ENCODE results near the gene FAHD2A. TPM values are rescaled to one million over a fixed set of nuclear protein-coding genes. Genes with fewer than 3 reads are reported as not detected.

Gene FAHD2A
- polyA plus RNA-seq, 2 donors, result 9.3 to 11.9 TPM

GRCh38 chr2:95388091-95388692, 14.3 kb upstream of the FAHD2A start:
- Histone ChIP-seq H3K4me3 (ENCODE audit: low read depth in 1 of 2, low read length in 2 of 2) (no peak overlapping the region), H3K27ac (ENCODE audit: low read depth in 2 of 2, low read length in 1 of 2) (no peak overlapping the region), H3K4me1 (ENCODE audit: control insufficient read depth in 2 of 2, insufficient read depth in 2 of 2, low read length in 1 of 2) (peaks cover 0 to 12% of the 10 kb centered on the region in 2 donors), H3K9me3 (ENCODE audit: control insufficient read depth in 2 of 2, insufficient read depth in 1 of 2, low read depth in 1 of 2, low read length in 1 of 2) (no peaks in the 10 kb centered on the region), H3K36me3 (ENCODE audit: control insufficient read depth in 2 of 2, insufficient read depth in 2 of 2, low read length in 1 of 2) (no peaks in the 10 kb centered on the region), H3K27me3 (ENCODE audit: control insufficient read depth in 1 of 2, insufficient read depth in 2 of 2, low read length in 2 of 2) (no peaks in the 10 kb centered on the region)
- WGBS, 2 donors, result 86 to 88% methylated on average over 14 of the region's 14 CpGs

GRCh38 chr2:95388856-95389244, 13.7 kb upstream of the FAHD2A start:
- no peak overlapping the region for H3K27ac ChIP-seq (ENCODE audit: low read depth in 2 of 2, low read length in 1 of 2)
- H3K4me1 ChIP-seq (ENCODE audit: control insufficient read depth in 2 of 2, insufficient read depth in 2 of 2, low read length in 1 of 2), result peaks cover 0 to 12% of the 10 kb centered on the region in 2 donors
- H3K4me3 ChIP-seq (ENCODE audit: low read depth in 1 of 2, low read length in 2 of 2), result no peak overlapping the region
- WGBS, 2 donors, result 40 to 41% methylated on average over 15 of the region's 15 CpGs
- no peaks in the 10 kb centered on the region for H3K9me3 ChIP-seq (ENCODE audit: control insufficient read depth in 2 of 2, insufficient read depth in 1 of 2, low read depth in 1 of 2, low read length in 1 of 2)
- no peaks in the 10 kb centered on the region for H3K27me3 ChIP-seq (ENCODE audit: control insufficient read depth in 1 of 2, insufficient read depth in 2 of 2, low read length in 2 of 2)
- no peaks in the 10 kb centered on the region for H3K36me3 ChIP-seq (ENCODE audit: control insufficient read depth in 2 of 2, insufficient read depth in 2 of 2, low read length in 1 of 2)

- WGBS, 2 donors, result 61 to 63% methylated on average over 46 of the region's 46 CpGs
- peaks cover 0 to 12% of the 10 kb centered on the region in 2 donors for H3K4me1 ChIP-seq (ENCODE audit: control insufficient read depth in 2 of 2, insufficient read depth in 2 of 2, low read length in 1 of 2)
- no peaks in the 10 kb centered on the region for H3K27me3 ChIP-seq (ENCODE audit: control insufficient read depth in 1 of 2, insufficient read depth in 2 of 2, low read length in 2 of 2)
- H3K4me3 ChIP-seq (ENCODE audit: low read depth in 1 of 2, low read length in 2 of 2), result no peak overlapping the region
- no peak overlapping the region for H3K27ac ChIP-seq (ENCODE audit: low read depth in 2 of 2, low read length in 1 of 2)
- no peaks in the 10 kb centered on the region for H3K36me3 ChIP-seq (ENCODE audit: control insufficient read depth in 2 of 2, insufficient read depth in 2 of 2, low read length in 1 of 2)
- H3K9me3 ChIP-seq (ENCODE audit: control insufficient read depth in 2 of 2, insufficient read depth in 1 of 2, low read depth in 1 of 2, low read length in 1 of 2), result no peaks in the 10 kb centered on the region
Measured at GRCh38 chr2:95389245-95390119, 13.0 kb upstream of the FAHD2A start.

- H3K4me1 ChIP-seq (ENCODE audit: control insufficient read depth in 2 of 2, insufficient read depth in 2 of 2, low read length in 1 of 2), result peaks cover 0 to 4% of the 10 kb centered on the region in 2 donors
- H3K27ac ChIP-seq (ENCODE audit: low read depth in 2 of 2, low read length in 1 of 2), result no peak overlapping the region
- no peak overlapping the region for H3K4me3 ChIP-seq (ENCODE audit: low read depth in 1 of 2, low read length in 2 of 2)
- H3K9me3 ChIP-seq (ENCODE audit: control insufficient read depth in 2 of 2, insufficient read depth in 1 of 2, low read depth in 1 of 2, low read length in 1 of 2), result no peaks in the 10 kb centered on the region
- H3K36me3 ChIP-seq (ENCODE audit: control insufficient read depth in 2 of 2, insufficient read depth in 2 of 2, low read length in 1 of 2), result no peaks in the 10 kb centered on the region
- H3K27me3 ChIP-seq (ENCODE audit: control insufficient read depth in 1 of 2, insufficient read depth in 2 of 2, low read length in 2 of 2), result no peaks in the 10 kb centered on the region
- WGBS, 2 donors, result 76 to 92% methylated on average over 4 of the region's 4 CpGs
Measured at GRCh38 chr2:95390272-95390880, 12.1 kb upstream of the FAHD2A start.

GRCh38 chr2:95390881-95391321, 11.6 kb upstream of the FAHD2A start:
- Histone ChIP-seq H3K9me3 (ENCODE audit: control insufficient read depth in 2 of 2, insufficient read depth in 1 of 2, low read depth in 1 of 2, low read length in 1 of 2) (no peaks in the 10 kb centered on the region), H3K4me3 (ENCODE audit: low read depth in 1 of 2, low read length in 2 of 2) (no peak overlapping the region), H3K27me3 (ENCODE audit: control insufficient read depth in 1 of 2, insufficient read depth in 2 of 2, low read length in 2 of 2) (no peaks in the 10 kb centered on the region), H3K36me3 (ENCODE audit: control insufficient read depth in 2 of 2, insufficient read depth in 2 of 2, low read length in 1 of 2) (no peaks in the 10 kb centered on the region), H3K27ac (ENCODE audit: low read depth in 2 of 2, low read length in 1 of 2) (no peak overlapping the region), H3K4me1 (ENCODE audit: control insufficient read depth in 2 of 2, insufficient read depth in 2 of 2, low read length in 1 of 2) (no peaks in the 10 kb centered on the region)
- 76 to 85% methylated on average over 11 of the region's 11 CpGs for WGBS, 2 donors

GRCh38 chr2:95391641-95392310, 10.7 kb upstream of the FAHD2A start:
- WGBS, 2 donors, result 58 to 66% methylated on average over 8 of the region's 8 CpGs
- H3K27ac ChIP-seq (ENCODE audit: low read depth in 2 of 2, low read length in 1 of 2), result no peak overlapping the region

GRCh38 chr2:95392320-95392719, 10.2 kb upstream of the FAHD2A start:
- Histone ChIP-seq H3K36me3 (ENCODE audit: control insufficient read depth in 2 of 2, insufficient read depth in 2 of 2, low read length in 1 of 2) (no peaks in the 10 kb centered on the region), H3K4me1 (ENCODE audit: control insufficient read depth in 2 of 2, insufficient read depth in 2 of 2, low read length in 1 of 2) (no peaks in the 10 kb centered on the region), H3K4me3 (ENCODE audit: low read depth in 1 of 2, low read length in 2 of 2) (no peak overlapping the region), H3K27ac (ENCODE audit: low read depth in 2 of 2, low read length in 1 of 2) (no peak overlapping the region), H3K27me3 (ENCODE audit: control insufficient read depth in 1 of 2, insufficient read depth in 2 of 2, low read length in 2 of 2) (no peaks in the 10 kb centered on the region), H3K9me3 (ENCODE audit: control insufficient read depth in 2 of 2, insufficient read depth in 1 of 2, low read depth in 1 of 2, low read length in 1 of 2) (no peaks in the 10 kb centered on the region)
- WGBS, 2 donors, result 77 to 87% methylated on average over 6 of the region's 6 CpGs

More at GRCh38 chr2:95391641-95392310, 10.7 kb upstream of the FAHD2A start:
- no peaks in the 10 kb centered on the region for H3K4me1 ChIP-seq (ENCODE audit: control insufficient read depth in 2 of 2, insufficient read depth in 2 of 2, low read length in 1 of 2)
- no peaks in the 10 kb centered on the region for H3K27me3 ChIP-seq (ENCODE audit: control insufficient read depth in 1 of 2, insufficient read depth in 2 of 2, low read length in 2 of 2)
- H3K4me3 ChIP-seq (ENCODE audit: low read depth in 1 of 2, low read length in 2 of 2), result no peak overlapping the region
- no peaks in the 10 kb centered on the region for H3K9me3 ChIP-seq (ENCODE audit: control insufficient read depth in 2 of 2, insufficient read depth in 1 of 2, low read depth in 1 of 2, low read length in 1 of 2)
- no peaks in the 10 kb centered on the region for H3K36me3 ChIP-seq (ENCODE audit: control insufficient read depth in 2 of 2, insufficient read depth in 2 of 2, low read length in 1 of 2)

GRCh38 chr2:95392730-95393455, 9.6 kb upstream of the FAHD2A start:
- WGBS, 2 donors, result 85 to 89% methylated on average over 8 of the region's 8 CpGs
- Histone ChIP-seq H3K27me3 (ENCODE audit: control insufficient read depth in 1 of 2, insufficient read depth in 2 of 2, low read length in 2 of 2) (no peaks in the 10 kb centered on the region), H3K27ac (ENCODE audit: low read depth in 2 of 2, low read length in 1 of 2) (no peak overlapping the region), H3K9me3 (ENCODE audit: control insufficient read depth in 2 of 2, insufficient read depth in 1 of 2, low read depth in 1 of 2, low read length in 1 of 2) (no peaks in the 10 kb centered on the region), H3K4me1 (ENCODE audit: control insufficient read depth in 2 of 2, insufficient read depth in 2 of 2, low read length in 1 of 2) (no peaks in the 10 kb centered on the region), H3K36me3 (ENCODE audit: control insufficient read depth in 2 of 2, insufficient read depth in 2 of 2, low read length in 1 of 2) (no peaks in the 10 kb centered on the region), H3K4me3 (ENCODE audit: low read depth in 1 of 2, low read length in 2 of 2) (no peak overlapping the region)

- H3K4me3 ChIP-seq (ENCODE audit: low read depth in 1 of 2, low read length in 2 of 2), result no peak overlapping the region
- WGBS, 2 donors, result 91 to 94% methylated on average over 6 of the region's 6 CpGs
- H3K9me3 ChIP-seq (ENCODE audit: control insufficient read depth in 2 of 2, insufficient read depth in 1 of 2, low read depth in 1 of 2, low read length in 1 of 2), result no peaks in the 10 kb centered on the region
- no peak overlapping the region for H3K27ac ChIP-seq (ENCODE audit: low read depth in 2 of 2, low read length in 1 of 2)
- H3K4me1 ChIP-seq (ENCODE audit: control insufficient read depth in 2 of 2, insufficient read depth in 2 of 2, low read length in 1 of 2), result no peaks in the 10 kb centered on the region
- H3K36me3 ChIP-seq (ENCODE audit: control insufficient read depth in 2 of 2, insufficient read depth in 2 of 2, low read length in 1 of 2), result no peaks in the 10 kb centered on the region
- no peaks in the 10 kb centered on the region for H3K27me3 ChIP-seq (ENCODE audit: control insufficient read depth in 1 of 2, insufficient read depth in 2 of 2, low read length in 2 of 2)
Measured at GRCh38 chr2:95393901-95394300, 8.6 kb upstream of the FAHD2A start.
